Transverse colon (tissue), 4 donors: ENCODE results near the gene CALN1. TPM values are rescaled to one million over a fixed set of nuclear protein-coding genes. Genes with fewer than 3 reads are reported as not detected.

ENCODE experiments used
- DNase-seq: peaks from one replicate; pipeline ENCODE4 v3.0.0-alpha.2; 2019
- H3K27ac ChIP-seq, 4 donors: fragments of 200-600 bp; sonication (generic); 2 replicates each; pipeline ENCODE4 v1.5.1; 2016 to 2018; ENCODE audit warnings: inconsistent platforms in 4 of 4
- H3K27me3 ChIP-seq: fragments of 200-600 bp; sonication (generic); 2 replicates; pipeline ENCODE4 v1.5.1; 2017; ENCODE audit warnings: inconsistent platforms
- H3K36me3 ChIP-seq, 4 donors: fragments of 200-600 bp; sonication (generic); 2 replicates each; pipeline ENCODE4 v1.5.1; 2017 to 2019; ENCODE audit warnings: inconsistent platforms in 4 of 4
- H3K4me1 ChIP-seq, 4 donors: fragments of 200-600 bp; sonication (generic); 2 replicates each; pipeline ENCODE4 v1.5.1; 2017 to 2020; ENCODE audit warnings: inconsistent platforms in 4 of 4
- H3K4me3 ChIP-seq, 4 donors: fragments of 200-600 bp; sonication (generic); 1 replicate in 1 of 4; 2 replicates in 3 of 4; pipeline versions ENCODE4 v1.5.1 to v1.6.1; 2017 to 2019; ENCODE audit warnings: inconsistent platforms in 4 of 4
- H3K9me3 ChIP-seq, 2 donors: fragments of 200-600 bp; sonication (generic); 2 replicates each; pipeline ENCODE4 v1.5.1; 2017 to 2019; ENCODE audit warnings: inconsistent platforms in 2 of 2
- CTCF ChIP-seq, 5 experiments: fragments of 200-600 bp in 3 of 5; fragments of 450-650 bp in 2 of 5; sonication (generic) in 3 of 5; IDR thresholded peaks; 1 replicate in 2 of 5; 2 replicates in 3 of 5; pipeline ENCODE4 v1.5.1; 2016 to 2017; ENCODE audit warnings: antibody characterized with exemption in 5 of 5, inconsistent platforms in 3 of 5, mild to moderate bottlenecking in 2 of 5, moderate library complexity in 1 of 5
- EP300 ChIP-seq: sonication (generic); formaldehyde crosslinking; IDR thresholded peaks from one replicate; pipeline ENCODE4 v1.6.1; 2017; ENCODE audit warnings: antibody characterized with exemption, low read depth
- POLR2A ChIP-seq: fragments of 450-650 bp; IDR thresholded peaks from one replicate; pipeline ENCODE4 v1.6.1; 2016; ENCODE audit warnings: antibody characterized with exemption, mild to moderate bottlenecking, moderate library complexity
- POLR2AphosphoS5 ChIP-seq, 3 donors: sonication (generic); formaldehyde crosslinking; IDR thresholded peaks; one replicate each; pipeline ENCODE4 v1.6.1; 2016; ENCODE audit warnings: antibody characterized with exemption in 3 of 3
- WGBS, 2 donors: methylation state at CpG; one replicate each; pipeline ENCODE4 v1.1.5; 2018; ENCODE audit warnings: low coverage in 1 of 2; 5-methylcytosine and 5-hydroxymethylcytosine counted together
- in situ Hi-C, 4 donors: fragments of 200-750 bp; cut with MboI; loops; one replicate each; pipeline versions ENCODE4 v1.15.0 to v1.15.1; 2017; ENCODE audit warnings: low sequenced_read_pairs in 3 of 4, low pct_ligation_motif_present in 1 of 4, low pct_unique_long_range_greater_than_20kb in 1 of 4
- intact Hi-C: fragments of 100-400 bp; cut with DNase I; formaldehyde crosslinking; loops from one replicate; pipeline ENCODE4 v1.15.1; 2023; ENCODE audit warnings: low total_unique reads
- total RNA-seq, 4 donors: library from RNA; depleted of rRNA; stranded (reverse); fragments of >200 nt; gene quantifications; one replicate each; pipeline ENCODE4 v1.1.0, GENCODE V29; 2016

CALN1 gene
- total RNA-seq, 4 donors from 2014 or later = not detected

- no peak for TF ChIP-seq EP300
- no peak for TF ChIP-seq CTCF (IDR thresholded peaks at IDR 0.05)
- no peak for TF ChIP-seq POLR2AphosphoS5 (IDR thresholded peaks at IDR 0.05)
- TF ChIP-seq POLR2A = no peak
- Histone ChIP-seq H3K4me1 (no peaks in the 10 kb centered on the region), H3K4me3 (no peak overlapping the region), H3K27ac (no peak overlapping the region), H3K36me3 (no peaks in the 10 kb centered on the region), H3K9me3 (no peaks in the 10 kb centered on the region), H3K27me3 (no peaks in the 10 kb centered on the region)
- no peak for DNase-seq
- WGBS, 2 donors = 66% methylated on average over 5 of the region's 5 CpGs; no CpG with 5 or more reads in 1 of the 2 donors
- in situ Hi-C loops = no loop called here
- intact Hi-C loops = no loop called here
These were observed 98.2 kb downstream of the CALN1 start for GRCh38 chr7:72313906-72314305.

GRCh38 chr7:72310301-72310700 lies 101.8 kb downstream of the CALN1 start:
- no peaks in the 10 kb centered on the region for H3K9me3 ChIP-seq
- TF ChIP-seq EP300 (no peak), POLR2AphosphoS5 (IDR thresholded peaks at IDR 0.05) (no peak), CTCF (IDR thresholded peaks at IDR 0.05) (no peak), POLR2A (no peak)
- intact Hi-C loops = no loop called here
- in situ Hi-C loops = no loop called here
- H3K4me1 ChIP-seq = no peaks in the 10 kb centered on the region
- no peak overlapping the region for H3K4me3 ChIP-seq
- no peak overlapping the region for H3K27ac ChIP-seq
- 81% methylated on average over 4 of the region's 4 CpGs; no CpG with 5 or more reads in 1 of the 2 donors for WGBS, 2 donors
- no peak for DNase-seq
- no peaks in the 10 kb centered on the region for H3K36me3 ChIP-seq
- H3K27me3 ChIP-seq = no peaks in the 10 kb centered on the region

- no peaks in the 10 kb centered on the region for H3K4me1 ChIP-seq
- no peak overlapping the region for H3K27ac ChIP-seq
- H3K36me3 ChIP-seq = no peaks in the 10 kb centered on the region
- no peaks in the 10 kb centered on the region for H3K9me3 ChIP-seq
- in situ Hi-C loops = no loop called here
- no peak overlapping the region for H3K4me3 ChIP-seq
- 87% methylated on average over 9 of the region's 9 CpGs; no CpG with 5 or more reads in 1 of the 2 donors for WGBS, 2 donors
- intact Hi-C loops = no loop called here
- DNase-seq = no peak
- no peaks in the 10 kb centered on the region for H3K27me3 ChIP-seq
- TF ChIP-seq CTCF (IDR thresholded peaks at IDR 0.05) = no peak
- TF ChIP-seq POLR2A = no peak
- no peak for TF ChIP-seq POLR2AphosphoS5 (IDR thresholded peaks at IDR 0.05)
- no peak for TF ChIP-seq EP300
These were observed 102.7 kb downstream of the CALN1 start for GRCh38 chr7:72309476-72309875.

- intact Hi-C loops = no loop called here
- no peaks in the 10 kb centered on the region for H3K4me1 ChIP-seq
- H3K27me3 ChIP-seq = no peaks in the 10 kb centered on the region
- TF ChIP-seq POLR2AphosphoS5 (IDR thresholded peaks at IDR 0.05) (no peak), POLR2A (no peak), CTCF (IDR thresholded peaks at IDR 0.05) (no peak), EP300 (no peak)
- H3K4me3 ChIP-seq = no peak overlapping the region
- in situ Hi-C loops = no loop called here
- H3K36me3 ChIP-seq = no peaks in the 10 kb centered on the region
- no peak overlapping the region for H3K27ac ChIP-seq
- DNase-seq = no peak
- WGBS, 2 donors = 86 to 97% methylated on average over 2 of the region's 2 CpGs
- H3K9me3 ChIP-seq = no peaks in the 10 kb centered on the region
These were observed 103.2 kb downstream of the CALN1 start for GRCh38 chr7:72308986-72309385.
